Stomach (tissue), 9 donors: ENCODE data around the gene ZC3H15. TPM values are rescaled to one million over a fixed set of nuclear protein-coding genes. Genes with fewer than 3 reads are reported as not detected.

Experiments used
- DNase-seq, 2 donors: peaks; one replicate each; pipeline versions ENCODE4 v3.0.0 to v3.0.0-alpha.2; 2013 to 2019
- H3K27ac ChIP-seq, 5 donors: fragments of 200-600 bp in 4 of 5; sonication (generic) in 4 of 5; one replicate each; pipeline ENCODE4 v1.5.1; 2013 to 2019; ENCODE audit warnings: mild to moderate bottlenecking in 1 of 5, moderate library complexity in 1 of 5
- H3K27me3 ChIP-seq, 3 donors: fragments of 200-600 bp; sonication (generic); one replicate each; pipeline ENCODE4 v1.5.1; 2017 to 2019; ENCODE audit warnings: mixed run types in 1 of 3
- H3K36me3 ChIP-seq, 4 donors: fragments of 200-600 bp; sonication (generic); 1 replicate in 3 of 4; 2 replicates in 1 of 4; pipeline ENCODE4 v1.5.1; 2016 to 2019
- H3K4me1 ChIP-seq, 4 donors: fragments of 200-600 bp; sonication (generic); one replicate each; pipeline ENCODE4 v1.5.1; 2016 to 2019
- H3K4me3 ChIP-seq, 4 donors: fragments of 200-600 bp; sonication (generic) in 3 of 4; one replicate each; pipeline ENCODE4 v1.5.1; 2016 to 2019; ENCODE audit warnings: mild to moderate bottlenecking in 1 of 4
- H3K9me3 ChIP-seq, 4 donors: fragments of 200-600 bp; sonication (generic); one replicate each; pipeline ENCODE4 v1.5.1; 2016 to 2019
- EP300 ChIP-seq: sonication (generic); formaldehyde crosslinking; IDR thresholded peaks from one replicate; pipeline ENCODE4 v1.6.1; 2017; ENCODE audit warnings: antibody characterized with exemption
- POLR2A ChIP-seq, 4 donors: fragments of 450-650 bp; IDR thresholded peaks; one replicate each; pipeline ENCODE4 v1.6.1; 2016; ENCODE audit warnings: antibody characterized with exemption in 4 of 4, control low read depth in 2 of 4, mild to moderate bottlenecking in 1 of 4, moderate library complexity in 1 of 4
- POLR2AphosphoS5 ChIP-seq, 3 donors: sonication (generic); formaldehyde crosslinking; IDR thresholded peaks; one replicate each; pipeline ENCODE4 v1.6.1; 2016; ENCODE audit warnings: antibody characterized with exemption in 3 of 3
- WGBS, 5 donors: extraction: QIAGEN DNeasy Blood & Tissue Kit in 3 of 5; methylation state at CpG; one replicate each; pipeline versions ENCODE4 v1.1.5 to v1.1.7; 2013 to 2018; 5-methylcytosine and 5-hydroxymethylcytosine counted together
- intact Hi-C: fragments of 100-400 bp; cut with DNase I; formaldehyde crosslinking; loops from one replicate; pipeline ENCODE4 v1.15.1; 2023; ENCODE audit warnings: low total_unique reads
- polyA plus RNA-seq, 3 donors: library from polyadenylated mRNA; stranded (reverse); fragments of 200-250 nt; gene quantifications; one replicate each; pipeline ENCODE4 v1.2.3, GENCODE V29; 2013
- total RNA-seq, 5 donors: library from RNA; depleted of rRNA; stranded (reverse); fragments of >200 nt; gene quantifications; one replicate each; pipeline versions ENCODE4 v1.1.0 to v1.2.3, GENCODE V29; 2014 to 2016
- TF ChIP-seq, protein P1 (sequence below), 7 experiments: fragments of 450-650 bp in 4 of 7; fragments of 200-600 bp in 3 of 7; sonication (generic) in 3 of 7; IDR thresholded peaks; one replicate each; pipeline ENCODE4 v1.5.1; 2016 to 2019; ENCODE audit warnings: antibody characterized with exemption in 7 of 7, control low read depth in 2 of 7, mild to moderate bottlenecking in 1 of 7
- donor health status: healthy with polysubstance abuse.
- donor health status: Bipolar disorder and iron deficiency.
- donor health status: healthy.

Gene ZC3H15
- total and polyA plus RNA-seq, 8 donors: 40.9 to 162 (median 45.9) TPM

DNA sequence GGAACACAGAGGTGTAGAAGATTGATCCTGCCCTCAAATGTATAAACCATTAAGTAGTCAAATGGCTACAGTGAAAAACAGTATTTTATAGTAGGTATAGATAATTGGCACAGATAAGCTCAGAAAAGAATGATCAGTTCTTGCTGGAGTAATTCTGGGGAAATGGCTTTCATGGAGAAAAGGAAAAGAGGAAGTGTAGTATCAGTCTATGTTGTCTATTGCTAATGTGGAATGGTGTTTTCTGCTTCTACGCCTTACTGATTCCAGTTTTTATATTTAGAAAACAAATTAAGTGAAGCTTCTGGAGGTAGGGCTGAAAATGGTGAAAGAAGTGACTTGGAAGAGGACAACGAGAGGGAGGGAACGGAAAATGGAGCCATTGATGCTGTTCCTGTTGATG is 22.2 kb downstream of the ZC3H15 start:
- H3K4me3 ChIP-seq: no peak overlapping the region
- H3K36me3 ChIP-seq: peaks cover 32 to 91% (median 81%) of the 10 kb centered on the region in 4 donors
- DNase-seq: no peak
- intact Hi-C loops: no loop called here
- no peaks in the 10 kb centered on the region for H3K27me3 ChIP-seq
- no peaks in the 10 kb centered on the region for H3K9me3 ChIP-seq
- H3K27ac ChIP-seq: no peak overlapping the region
- H3K4me1 ChIP-seq: peaks cover 0 to 10% (median 4%) of the 10 kb centered on the region in 4 donors
- TF ChIP-seq EP300: no peak
- no peak for TF ChIP-seq POLR2A (IDR thresholded peaks at IDR 0.05)
- TF ChIP-seq, protein P1, sequence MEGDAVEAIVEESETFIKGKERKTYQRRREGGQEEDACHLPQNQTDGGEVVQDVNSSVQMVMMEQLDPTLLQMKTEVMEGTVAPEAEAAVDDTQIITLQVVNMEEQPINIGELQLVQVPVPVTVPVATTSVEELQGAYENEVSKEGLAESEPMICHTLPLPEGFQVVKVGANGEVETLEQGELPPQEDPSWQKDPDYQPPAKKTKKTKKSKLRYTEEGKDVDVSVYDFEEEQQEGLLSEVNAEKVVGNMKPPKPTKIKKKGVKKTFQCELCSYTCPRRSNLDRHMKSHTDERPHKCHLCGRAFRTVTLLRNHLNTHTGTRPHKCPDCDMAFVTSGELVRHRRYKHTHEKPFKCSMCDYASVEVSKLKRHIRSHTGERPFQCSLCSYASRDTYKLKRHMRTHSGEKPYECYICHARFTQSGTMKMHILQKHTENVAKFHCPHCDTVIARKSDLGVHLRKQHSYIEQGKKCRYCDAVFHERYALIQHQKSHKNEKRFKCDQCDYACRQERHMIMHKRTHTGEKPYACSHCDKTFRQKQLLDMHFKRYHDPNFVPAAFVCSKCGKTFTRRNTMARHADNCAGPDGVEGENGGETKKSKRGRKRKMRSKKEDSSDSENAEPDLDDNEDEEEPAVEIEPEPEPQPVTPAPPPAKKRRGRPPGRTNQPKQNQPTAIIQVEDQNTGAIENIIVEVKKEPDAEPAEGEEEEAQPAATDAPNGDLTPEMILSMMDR (IDR thresholded peaks at IDR 0.05): no peak
- no peak for TF ChIP-seq POLR2AphosphoS5 (IDR thresholded peaks at IDR 0.05)
- 89 to 97% (median 96%) methylated on average over 3 of the region's 3 CpGs for WGBS, 5 donors

DNA sequence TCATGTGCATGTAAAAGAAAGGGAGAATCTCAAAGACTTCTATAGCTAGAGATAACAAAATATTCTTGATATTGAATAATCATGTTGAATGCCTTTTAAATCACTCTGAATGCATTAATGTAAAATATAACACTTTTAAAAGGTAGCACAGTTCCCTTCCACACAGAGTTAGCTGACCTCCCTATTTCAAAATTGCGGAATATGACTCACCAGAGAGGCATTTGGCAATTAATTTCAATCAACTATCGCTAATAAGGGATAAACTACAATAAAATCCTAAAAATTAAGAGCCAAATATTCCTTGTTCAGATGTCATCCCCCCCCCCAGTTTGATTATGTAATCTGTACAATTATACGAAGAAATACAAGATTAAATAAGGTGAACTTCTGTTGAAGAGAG is 29.3 kb downstream of the ZC3H15 start:
- no peak for DNase-seq
- 65 to 78% (median 71%) methylated on average over 3 of the region's 3 CpGs for WGBS, 5 donors
- no peak overlapping the region for H3K27ac ChIP-seq

DNA sequence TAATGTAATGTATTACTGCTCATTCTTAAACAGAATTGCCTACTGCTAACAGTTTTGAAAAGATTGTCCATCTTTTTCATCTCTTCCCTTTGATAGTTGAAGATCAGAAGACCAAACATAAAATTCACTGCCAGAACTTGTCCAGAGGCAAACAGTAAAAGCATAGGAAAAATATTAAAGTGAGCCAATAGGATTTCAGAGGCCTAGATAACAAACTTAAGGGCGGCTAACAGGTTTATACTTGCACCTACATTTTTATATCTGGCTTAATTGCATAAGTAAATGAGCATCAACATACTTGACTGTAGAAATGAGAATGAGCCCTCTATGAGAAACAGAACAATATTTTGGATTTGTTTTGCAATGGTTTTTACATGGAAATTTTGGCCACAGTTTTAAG is 30.3 kb downstream of the ZC3H15 start:
- Histone ChIP-seq H3K27ac (no peak overlapping the region), H3K4me3 (no peak overlapping the region), H3K4me1 (peaks cover 0 to 15% (median 0%) of the 10 kb centered on the region in 4 donors), H3K27me3 (no peaks in the 10 kb centered on the region), H3K36me3 (peaks cover 15 to 43% (median 29%) of the 10 kb centered on the region in 4 donors), H3K9me3 (no peaks in the 10 kb centered on the region)
- 49 to 70% (median 63%) methylated on average over 1 of the region's 1 CpG for WGBS, 5 donors
- no peak for DNase-seq
- TF ChIP-seq EP300 (no peak), POLR2AphosphoS5 (IDR thresholded peaks at IDR 0.05) (no peak), POLR2A (IDR thresholded peaks at IDR 0.05) (no peak)
- TF ChIP-seq, protein P1 (IDR thresholded peaks at IDR 0.05): no peak
- intact Hi-C loops: no loop called here

More for the DNA sequence above, 29.3 kb downstream of the ZC3H15 start:
- H3K4me3 ChIP-seq: no peak overlapping the region
- intact Hi-C loops: no loop called here
- H3K4me1 ChIP-seq: peaks cover 0 to 15% (median 0%) of the 10 kb centered on the region in 4 donors
- TF ChIP-seq POLR2AphosphoS5 (IDR thresholded peaks at IDR 0.05): no peak
- TF ChIP-seq, protein P1 (IDR thresholded peaks at IDR 0.05): no peak
- no peak for TF ChIP-seq POLR2A (IDR thresholded peaks at IDR 0.05)
- TF ChIP-seq EP300: no peak
- peaks cover 8 to 40% (median 26%) of the 10 kb centered on the region in 4 donors for H3K36me3 ChIP-seq
- no peaks in the 10 kb centered on the region for H3K9me3 ChIP-seq
- H3K27me3 ChIP-seq: no peaks in the 10 kb centered on the region

DNA sequence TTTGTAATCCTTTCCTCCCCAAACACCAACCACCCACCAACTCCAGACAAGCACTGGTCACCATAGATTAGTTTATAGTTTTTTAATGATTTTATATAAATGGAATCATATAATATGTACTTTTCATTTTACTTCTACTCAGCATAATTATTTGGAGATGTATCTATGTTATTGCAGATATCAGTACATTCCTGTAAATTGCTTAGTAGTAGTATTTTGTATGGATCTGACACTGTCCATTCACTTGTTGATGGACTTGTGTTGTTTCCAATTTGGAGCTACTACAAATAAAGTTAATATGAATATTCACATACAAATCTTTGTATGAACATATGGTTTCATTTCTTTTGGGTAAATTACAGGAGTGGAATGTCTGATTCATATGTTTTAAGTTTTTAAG is 31.0 kb downstream of the ZC3H15 start:
- H3K27ac ChIP-seq: no peak overlapping the region
- DNase-seq: no peak
- no peaks in the 10 kb centered on the region for H3K27me3 ChIP-seq
- no peak overlapping the region for H3K4me3 ChIP-seq
- intact Hi-C loops: no loop called here
- H3K36me3 ChIP-seq: peaks cover 11 to 42% (median 28%) of the 10 kb centered on the region in 4 donors
- peaks cover 0 to 15% (median 3%) of the 10 kb centered on the region in 4 donors for H3K4me1 ChIP-seq
- TF ChIP-seq POLR2AphosphoS5 (IDR thresholded peaks at IDR 0.05) (no peak), POLR2A (IDR thresholded peaks at IDR 0.05) (no peak), EP300 (no peak)
- TF ChIP-seq, protein P1 (IDR thresholded peaks at IDR 0.05): no peak
- H3K9me3 ChIP-seq: no peaks in the 10 kb centered on the region
